Ishikawa (cell line): ENCODE data around the gene ADPRH.

ENCODE experiments used
- CEBPB ChIP-seq: IDR thresholded peaks from 2 replicates; pipeline ENCODE4 v1.6.1; 2012
- CREB1 ChIP-seq: IDR thresholded peaks from 2 replicates; pipeline ENCODE4 v1.6.1; 2012; ENCODE audit warnings: low read depth
- EGR1 ChIP-seq: IDR thresholded peaks from 2 replicates; pipeline ENCODE4 v1.6.1; 2012
- EP300 ChIP-seq: IDR thresholded peaks from 2 replicates; pipeline ENCODE4 v1.6.1; 2012; ENCODE audit warnings: borderline replicate concordance
- FOXM1 ChIP-seq: IDR thresholded peaks from 2 replicates; pipeline ENCODE4 v1.6.1; 2012; ENCODE audit warnings: low read depth, borderline replicate concordance
- NFIC ChIP-seq: IDR thresholded peaks from 2 replicates; pipeline ENCODE4 v1.6.1; 2012
- RAD21 ChIP-seq: IDR thresholded peaks from 2 replicates; pipeline ENCODE4 v1.6.1; 2012; ENCODE audit warnings: low read depth
- TAF1 ChIP-seq: IDR thresholded peaks from 2 replicates; pipeline ENCODE4 v1.6.1; 2012; ENCODE audit warnings: low read depth, mild to moderate bottlenecking
- TCF12 ChIP-seq: IDR thresholded peaks from 2 replicates; pipeline ENCODE4 v1.6.1; 2012; ENCODE audit warnings: low read depth
- TEAD4 ChIP-seq: IDR thresholded peaks from 2 replicates; pipeline ENCODE4 v1.6.1; 2012
- YY1 ChIP-seq: IDR thresholded peaks from 2 replicates; pipeline ENCODE4 v1.6.1; 2012; ENCODE audit warnings: low read depth
- ZBTB7A ChIP-seq: IDR thresholded peaks from 2 replicates; pipeline ENCODE4 v1.6.1; 2012; ENCODE audit warnings: low read depth
- TF ChIP-seq, protein P1 (sequence below): IDR thresholded peaks from 2 replicates; pipeline ENCODE4 v1.6.1; 2012; ENCODE audit warnings: low read depth, mild to moderate bottlenecking
- TF ChIP-seq, protein P2 (sequence below): IDR thresholded peaks from 2 replicates; pipeline ENCODE4 v1.6.1; 2012
- TF ChIP-seq, protein P3 (sequence below): IDR thresholded peaks from 2 replicates; pipeline ENCODE4 v1.6.1; 2012

ADPRH gene

DNA sequence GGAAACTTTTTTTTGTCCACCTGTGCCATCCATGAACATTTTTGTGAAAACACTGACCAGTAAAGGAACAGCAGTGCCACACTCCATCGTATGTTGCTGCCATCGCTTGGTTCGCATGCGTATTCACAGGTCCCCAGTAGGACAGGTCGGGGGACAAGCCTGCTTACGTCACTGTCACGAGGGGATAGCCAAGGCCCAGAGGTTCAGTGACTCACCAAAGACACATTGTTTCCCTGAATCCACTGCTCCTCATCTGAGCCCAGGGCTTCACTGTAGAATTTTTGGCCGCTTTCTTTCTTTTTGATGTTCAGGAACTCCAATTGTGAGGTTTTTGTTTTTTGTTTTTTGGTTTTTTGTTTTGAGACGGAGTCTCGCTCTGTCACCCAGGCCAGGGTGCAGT lies 5.9 kb downstream of the ADPRH start:
- TF ChIP-seq, protein P1, sequence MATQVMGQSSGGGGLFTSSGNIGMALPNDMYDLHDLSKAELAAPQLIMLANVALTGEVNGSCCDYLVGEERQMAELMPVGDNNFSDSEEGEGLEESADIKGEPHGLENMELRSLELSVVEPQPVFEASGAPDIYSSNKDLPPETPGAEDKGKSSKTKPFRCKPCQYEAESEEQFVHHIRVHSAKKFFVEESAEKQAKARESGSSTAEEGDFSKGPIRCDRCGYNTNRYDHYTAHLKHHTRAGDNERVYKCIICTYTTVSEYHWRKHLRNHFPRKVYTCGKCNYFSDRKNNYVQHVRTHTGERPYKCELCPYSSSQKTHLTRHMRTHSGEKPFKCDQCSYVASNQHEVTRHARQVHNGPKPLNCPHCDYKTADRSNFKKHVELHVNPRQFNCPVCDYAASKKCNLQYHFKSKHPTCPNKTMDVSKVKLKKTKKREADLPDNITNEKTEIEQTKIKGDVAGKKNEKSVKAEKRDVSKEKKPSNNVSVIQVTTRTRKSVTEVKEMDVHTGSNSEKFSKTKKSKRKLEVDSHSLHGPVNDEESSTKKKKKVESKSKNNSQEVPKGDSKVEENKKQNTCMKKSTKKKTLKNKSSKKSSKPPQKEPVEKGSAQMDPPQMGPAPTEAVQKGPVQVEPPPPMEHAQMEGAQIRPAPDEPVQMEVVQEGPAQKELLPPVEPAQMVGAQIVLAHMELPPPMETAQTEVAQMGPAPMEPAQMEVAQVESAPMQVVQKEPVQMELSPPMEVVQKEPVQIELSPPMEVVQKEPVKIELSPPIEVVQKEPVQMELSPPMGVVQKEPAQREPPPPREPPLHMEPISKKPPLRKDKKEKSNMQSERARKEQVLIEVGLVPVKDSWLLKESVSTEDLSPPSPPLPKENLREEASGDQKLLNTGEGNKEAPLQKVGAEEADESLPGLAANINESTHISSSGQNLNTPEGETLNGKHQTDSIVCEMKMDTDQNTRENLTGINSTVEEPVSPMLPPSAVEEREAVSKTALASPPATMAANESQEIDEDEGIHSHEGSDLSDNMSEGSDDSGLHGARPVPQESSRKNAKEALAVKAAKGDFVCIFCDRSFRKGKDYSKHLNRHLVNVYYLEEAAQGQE: no peak
- TF ChIP-seq ZBTB7A: no peak
- TF ChIP-seq NFIC: no peak
- no peak for TF ChIP-seq CREB1

DNA sequence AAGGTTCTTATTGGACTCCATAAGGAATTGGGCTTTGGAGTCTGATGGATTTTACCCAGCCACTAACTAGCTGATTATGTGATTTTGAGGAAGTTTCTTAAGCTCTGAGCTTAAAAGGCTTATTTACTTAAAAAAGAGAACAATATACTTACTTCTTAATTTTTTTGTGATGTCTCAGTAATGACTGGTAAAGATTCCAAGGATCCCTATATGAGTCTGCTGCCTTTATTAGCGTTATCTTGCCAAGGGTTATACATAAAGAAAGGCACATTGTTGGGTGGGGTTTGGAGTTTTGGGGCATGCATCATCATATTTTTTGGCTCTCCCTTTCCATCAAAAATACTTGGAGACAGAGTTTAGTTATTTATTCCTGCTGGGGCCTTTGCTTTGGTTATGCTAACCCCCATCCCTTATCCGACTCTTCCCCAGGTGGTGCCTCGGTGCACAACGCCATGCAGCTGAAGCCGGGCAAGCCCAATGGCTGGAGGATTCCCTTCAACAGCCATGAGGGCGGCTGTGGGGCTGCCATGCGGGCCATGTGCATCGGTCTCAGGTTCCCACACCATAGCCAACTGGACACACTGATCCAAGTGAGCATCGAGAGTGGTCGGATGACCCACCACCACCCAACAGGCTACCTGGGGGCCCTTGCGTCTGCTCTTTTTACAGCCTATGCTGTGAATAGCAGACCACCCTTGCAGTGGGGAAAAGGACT lies 6.7 kb downstream of the ADPRH start:
- TF ChIP-seq EP300 (no peak), CEBPB (no peak), FOXM1 (no peak), YY1 (no peak), TEAD4 (no peak), TCF12 (no peak), RAD21 (no peak), ZBTB7A (no peak)
- TF ChIP-seq, protein P1: no peak
- TF ChIP-seq, protein P2, sequence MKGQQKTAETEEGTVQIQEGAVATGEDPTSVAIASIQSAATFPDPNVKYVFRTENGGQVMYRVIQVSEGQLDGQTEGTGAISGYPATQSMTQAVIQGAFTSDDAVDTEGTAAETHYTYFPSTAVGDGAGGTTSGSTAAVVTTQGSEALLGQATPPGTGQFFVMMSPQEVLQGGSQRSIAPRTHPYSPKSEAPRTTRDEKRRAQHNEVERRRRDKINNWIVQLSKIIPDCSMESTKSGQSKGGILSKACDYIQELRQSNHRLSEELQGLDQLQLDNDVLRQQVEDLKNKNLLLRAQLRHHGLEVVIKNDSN: no peak
- TF ChIP-seq, protein P3, sequence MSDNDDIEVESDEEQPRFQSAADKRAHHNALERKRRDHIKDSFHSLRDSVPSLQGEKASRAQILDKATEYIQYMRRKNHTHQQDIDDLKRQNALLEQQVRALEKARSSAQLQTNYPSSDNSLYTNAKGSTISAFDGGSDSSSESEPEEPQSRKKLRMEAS: no peak

DNA sequence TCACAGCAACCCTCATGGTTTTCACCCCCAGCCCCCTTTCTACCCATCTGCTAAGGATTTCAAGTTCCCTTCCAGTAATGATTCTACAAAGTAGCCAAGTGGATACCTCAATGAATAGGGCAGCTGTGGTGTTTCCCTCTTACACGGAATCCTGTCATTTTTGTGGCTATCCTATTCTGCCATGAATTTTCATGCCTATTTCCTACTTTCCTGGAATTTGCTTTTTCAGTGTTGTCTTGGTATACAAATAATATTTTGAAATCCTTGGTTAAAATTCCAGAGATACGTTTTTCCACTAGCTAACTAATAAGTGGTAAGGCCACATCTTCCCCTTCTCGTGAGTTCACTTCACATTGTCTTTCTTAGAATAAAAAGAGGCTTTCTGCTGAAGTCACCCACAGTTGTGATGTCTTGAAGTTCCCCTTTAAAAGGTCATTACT lies 7.5 kb downstream of the ADPRH start:
- TF ChIP-seq, protein P1: no peak
- TF ChIP-seq TEAD4 (no peak), TAF1 (no peak), RAD21 (no peak), CREB1 (no peak), EGR1 (no peak), NFIC (no peak), YY1 (no peak), FOXM1 (no peak), CEBPB (no peak), EP300 (no peak)
- TF ChIP-seq, protein P2: no peak

DNA sequence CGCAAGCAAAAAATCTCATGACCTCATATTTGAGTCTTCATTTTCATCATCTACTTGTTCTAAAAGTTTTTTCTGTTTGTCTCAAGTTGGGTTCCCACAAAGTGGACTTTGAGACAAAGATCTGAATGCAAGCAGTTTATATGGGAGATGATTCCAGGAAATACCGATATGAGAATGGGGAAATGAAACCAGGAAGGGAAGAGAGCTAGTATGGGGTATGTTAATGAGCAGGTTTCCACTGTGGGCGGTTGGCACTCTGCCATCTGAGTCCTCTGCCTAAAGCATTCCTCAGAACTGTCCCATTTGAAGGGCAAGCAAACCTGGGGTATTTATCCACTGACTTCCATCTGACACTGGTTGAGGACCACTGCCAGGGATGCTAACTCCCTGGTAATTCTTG lies 8.8 kb downstream of the ADPRH start:
- TF ChIP-seq NFIC (no peak), EGR1 (no peak), TEAD4 (no peak), CREB1 (no peak), TAF1 (no peak), YY1 (no peak), FOXM1 (no peak), TCF12 (no peak), CEBPB (no peak)
- TF ChIP-seq, protein P2: no peak
- TF ChIP-seq, protein P3: no peak
- TF ChIP-seq, protein P1: no peak
